Activated CD4-positive, alpha-beta T cell treated with anti-CD3 and anti-CD28 coated beads, Interleukin-2, amount 50 U/mL, for 48 hours (primary cell): ENCODE data around the gene NCS1.
"Not testable (repeated sequence)": the region's sequence is repeated elsewhere in the genome, so short reads cannot be mapped to it uniquely, and the experiment has no call there.

Source experiments
- DNase-seq, 2 experiments: peaks; one replicate each; pipeline ENCODE4 v3.0.0-alpha.2; 2020

NCS1 gene

GRCh38 chr9:130240410-130241197 is 68.4 kb downstream of the NCS1 start:
- DNase-seq, result peak; percentile 32 to 53

- DNase-seq, result no peak
Observed at GRCh38 chr9:130241198-130241535, 69.0 kb downstream of the NCS1 start.

- DNase-seq, result no peak
Observed at GRCh38 chr9:130242270-130243014, 70.2 kb downstream of the NCS1 start.

GRCh38 chr9:130243015-130243881 is 71.0 kb downstream of the NCS1 start:
- peak; percentile 89 to 90 for DNase-seq

DNA sequence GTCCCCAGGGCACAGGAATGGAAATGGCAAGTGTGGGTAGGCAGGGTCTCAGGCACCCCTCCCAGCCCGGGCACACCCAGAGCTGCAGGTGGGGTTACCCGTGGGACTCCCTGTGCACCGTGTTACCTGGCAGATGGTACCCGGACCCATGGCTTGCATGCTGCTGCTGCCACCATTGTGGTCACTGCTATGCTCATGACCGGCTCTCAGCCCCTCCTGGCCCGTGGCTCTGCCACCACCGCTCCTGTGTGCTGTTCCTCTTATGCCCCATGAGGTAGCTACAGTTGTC is 71.6 kb downstream of the NCS1 start:
- DNase-seq, result no peak

DNA sequence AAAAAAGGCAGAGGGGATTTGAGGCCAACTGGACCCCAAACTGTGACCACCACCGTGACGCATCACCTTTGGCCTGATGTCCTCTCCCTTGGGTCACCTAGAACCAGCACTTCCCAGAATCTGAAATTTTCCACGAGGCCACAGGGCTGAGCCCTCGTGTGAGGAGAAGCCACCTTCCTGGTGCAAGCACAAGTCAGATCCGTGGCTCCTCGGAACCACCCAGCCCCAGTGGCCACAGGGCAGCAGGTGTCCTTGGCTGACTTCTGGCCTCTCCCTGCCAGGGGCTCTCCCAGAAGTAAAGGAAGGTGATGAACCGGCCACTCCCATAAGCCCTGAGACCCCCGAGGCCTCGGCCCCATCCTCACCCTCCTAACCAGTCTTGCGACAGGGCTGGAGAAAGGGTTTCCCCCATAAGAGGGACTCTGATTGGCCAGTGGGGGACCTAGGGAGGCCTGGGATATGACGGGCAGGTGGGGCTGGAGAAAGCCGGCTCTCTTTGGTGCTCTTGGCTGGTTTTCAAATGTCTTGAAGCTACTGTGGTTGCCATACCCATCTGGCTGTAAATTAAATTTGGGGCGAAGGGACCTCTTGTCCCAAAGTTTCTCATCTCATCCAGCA is 72.5 kb downstream of the NCS1 start:
- no peak for DNase-seq

DNA sequence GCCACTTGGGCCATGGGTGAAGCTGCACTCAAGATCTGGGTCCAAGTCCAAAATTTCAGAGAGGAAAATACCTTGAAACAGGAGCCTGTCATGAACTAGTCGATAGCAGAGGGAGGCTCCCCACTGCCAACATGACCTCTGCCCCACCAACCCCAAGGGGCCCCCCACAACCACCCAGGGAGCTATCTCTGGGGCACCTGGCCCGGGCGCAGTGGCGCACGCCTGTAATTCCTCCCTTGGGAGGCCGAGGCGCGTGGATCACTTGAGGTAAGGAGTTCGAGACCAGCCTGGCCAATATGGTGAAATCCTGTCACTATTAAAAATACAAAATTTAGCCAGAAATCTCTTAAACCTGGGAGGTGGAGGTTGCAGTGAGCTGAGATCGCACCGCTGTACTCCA is 73.3 kb downstream of the NCS1 start:
- DNase-seq, result no peak

DNA sequence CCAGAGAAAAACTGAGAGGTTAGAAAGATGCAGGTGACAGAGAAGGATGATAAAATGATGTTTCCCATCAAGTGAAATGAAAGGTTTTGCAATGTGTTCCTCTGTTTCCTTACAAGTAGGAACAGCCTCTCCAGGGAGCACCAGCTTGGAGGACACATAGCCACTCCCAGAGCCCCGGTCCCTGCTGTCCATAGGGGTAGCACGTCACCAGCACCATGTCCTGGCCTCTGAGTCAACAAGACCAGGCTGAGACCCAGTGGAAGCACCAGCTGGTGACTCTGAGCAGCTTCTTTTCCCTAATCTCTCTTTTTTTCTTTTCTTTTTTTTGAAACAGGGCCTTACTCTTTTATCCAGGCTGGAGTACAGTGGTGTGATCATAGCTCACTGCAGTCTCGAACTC is 73.9 kb downstream of the NCS1 start:
- DNase-seq, result no peak

DNA sequence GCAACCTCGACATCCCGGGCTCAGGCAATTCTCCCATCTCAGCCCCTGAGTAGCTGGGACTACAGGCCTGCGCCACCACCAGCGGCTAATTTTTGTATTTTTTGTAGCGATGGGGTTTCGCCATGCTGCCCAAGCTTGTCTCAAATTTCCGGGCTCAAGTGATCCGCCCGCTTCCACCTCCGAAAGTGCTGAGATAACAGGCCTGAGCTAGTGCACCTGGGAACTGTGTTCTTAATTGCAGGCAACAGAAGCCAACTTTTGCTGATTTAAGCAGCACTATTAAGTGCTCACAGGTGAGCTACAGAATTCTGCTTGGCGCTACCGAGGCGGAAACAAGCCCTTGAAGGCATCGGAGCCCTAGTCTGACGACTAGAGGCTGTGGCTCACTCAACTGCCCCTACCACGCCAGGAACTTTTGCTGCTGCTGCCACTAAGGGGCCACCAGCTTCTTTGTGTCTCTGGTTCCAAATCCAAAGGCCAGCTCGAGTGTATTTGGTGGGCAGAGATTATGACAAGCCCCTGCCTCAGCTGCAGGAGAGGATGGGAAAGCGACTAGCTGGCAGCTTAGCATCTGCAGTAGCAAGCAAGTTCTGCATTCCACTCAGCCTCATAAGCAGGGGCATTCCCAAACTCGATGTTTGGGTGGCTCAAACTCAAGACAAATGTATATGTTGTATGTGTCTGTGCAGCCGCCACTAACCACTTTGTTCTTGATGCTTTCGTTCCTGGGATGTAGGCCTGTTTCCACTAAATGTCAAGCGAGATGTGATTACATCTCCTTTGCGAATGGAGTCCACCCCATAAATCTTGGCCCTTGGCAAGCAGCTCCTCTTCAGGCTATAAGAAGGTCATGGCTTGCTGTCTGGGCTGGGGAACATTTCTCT is 82.8 kb downstream of the NCS1 start:
- DNase-seq, result no peak

GRCh38 chr9:130255631-130256134 is 83.5 kb downstream of the NCS1 start:
- DNase-seq, result no peak

- no peak for DNase-seq
Observed at GRCh38 chr9:130256644-130257043, 84.4 kb downstream of the NCS1 start.

DNA sequence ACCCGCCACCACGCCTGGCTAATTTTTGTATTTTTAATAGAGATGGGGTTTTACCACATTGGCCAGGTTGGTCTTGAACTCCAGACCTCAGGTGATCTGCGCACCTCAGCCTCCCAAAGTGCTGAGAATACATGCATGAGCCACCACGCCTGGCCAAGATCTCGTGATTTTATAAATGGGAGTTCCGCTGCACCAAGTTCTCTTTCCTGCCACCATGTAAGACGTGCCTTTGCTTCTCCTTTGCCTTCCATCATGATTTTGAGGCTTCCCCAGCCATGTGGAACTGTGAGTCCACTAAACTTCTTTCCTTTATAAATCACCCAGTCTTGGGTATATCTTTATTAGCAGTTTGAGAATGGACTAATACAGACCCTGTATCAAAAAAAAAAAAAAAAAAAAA is 85.9 kb downstream of the NCS1 start:
- DNase-seq, result not testable (repeated sequence)

- no peak for DNase-seq
Observed at GRCh38 chr9:130259044-130259443, 86.8 kb downstream of the NCS1 start.

DNA sequence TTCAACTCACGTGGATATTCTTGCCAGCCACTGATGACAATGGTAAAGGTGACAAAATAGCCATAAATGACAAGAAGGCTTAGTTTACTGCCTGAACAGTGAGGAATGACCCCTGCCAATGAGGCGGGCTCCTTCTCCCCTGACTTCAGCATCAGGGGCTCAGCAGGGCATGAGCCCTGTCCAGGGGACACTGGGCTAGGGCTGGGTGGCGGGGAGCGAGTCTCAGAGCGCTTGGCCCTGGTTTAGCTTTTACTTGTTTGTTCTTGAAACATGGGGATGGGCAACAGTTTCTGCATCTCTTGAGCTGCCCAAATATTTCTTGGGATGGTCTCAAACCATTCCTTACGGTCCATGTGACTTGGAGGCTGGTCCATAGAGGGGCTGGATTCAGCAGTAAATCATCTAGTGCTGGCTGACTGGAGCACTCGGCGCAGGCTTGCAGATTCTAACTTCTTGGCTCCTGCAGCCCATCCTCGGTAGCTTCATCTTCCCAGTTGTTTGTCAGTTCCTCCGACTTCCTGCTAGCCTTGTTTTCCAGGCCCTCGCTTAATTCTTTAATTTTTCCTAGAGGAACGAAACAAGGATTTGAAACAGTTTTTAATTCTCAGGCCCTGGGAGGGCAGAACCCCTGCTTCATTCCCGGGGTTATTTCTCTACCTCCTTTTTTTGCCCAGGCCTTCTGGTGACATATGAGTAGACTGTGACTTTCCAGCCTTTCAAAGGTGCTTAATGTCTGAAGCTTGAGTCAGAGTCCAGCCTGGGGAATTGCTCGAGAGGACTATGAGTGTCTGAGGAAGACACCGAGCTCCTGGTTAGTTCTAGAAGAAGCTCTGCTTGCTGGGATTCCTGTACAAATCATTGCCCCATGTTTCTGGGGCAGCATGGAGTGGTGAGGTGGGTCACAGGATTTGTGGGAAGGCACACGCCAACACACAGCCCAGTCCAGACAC is 88.9 kb downstream of the NCS1 start:
- no peak for DNase-seq

GRCh38 chr9:130262061-130262745 is 90.0 kb downstream of the NCS1 start:
- DNase-seq, result no peak

- DNase-seq, result no peak
Observed at GRCh38 chr9:130262771-130263170, 90.6 kb downstream of the NCS1 start.

DNA sequence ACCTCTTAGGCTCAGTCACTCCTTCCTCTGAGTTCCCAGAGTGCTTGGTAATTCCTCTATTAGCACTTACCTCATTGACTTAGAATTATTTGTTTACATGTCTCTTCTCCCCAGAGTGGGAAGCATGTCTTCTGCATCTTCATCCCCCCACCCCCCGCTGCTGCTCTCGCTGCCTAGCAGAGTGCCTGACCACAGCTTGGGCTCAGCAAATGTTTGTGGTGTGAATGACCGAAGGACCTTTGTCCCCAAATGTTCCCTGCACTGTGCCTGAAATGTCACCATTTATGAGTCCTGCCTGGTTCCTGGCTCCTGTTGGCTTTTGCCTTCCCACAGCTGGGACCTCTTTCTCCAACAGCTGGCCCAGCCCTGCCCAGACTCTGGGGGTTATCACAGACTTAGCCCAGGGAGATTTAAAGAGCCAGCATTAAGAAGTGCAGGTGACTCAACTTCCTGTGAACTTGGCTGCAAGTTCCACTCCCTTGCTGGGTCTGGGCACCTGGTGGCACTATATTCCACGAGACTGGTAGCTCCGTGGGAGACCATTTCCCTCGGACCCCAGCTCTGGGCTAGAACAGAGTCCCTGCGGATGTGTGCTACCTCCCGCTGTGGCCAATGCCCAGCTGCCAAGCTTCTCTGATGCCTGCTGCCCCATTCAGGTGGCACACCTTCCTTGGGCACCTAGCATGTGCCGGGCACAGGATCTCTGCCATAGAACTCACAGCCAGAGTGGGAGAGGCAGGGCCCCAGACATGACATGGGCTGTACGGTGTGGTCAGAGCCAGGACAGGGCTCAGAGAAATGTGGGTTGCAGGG is 91.6 kb downstream of the NCS1 start:
- no peak for DNase-seq

- no peak for DNase-seq
Observed at GRCh38 chr9:130264414-130265350, 92.5 kb downstream of the NCS1 start.
